ENCODE results near the gene NOL12.

The NOL12 gene

DNA sequence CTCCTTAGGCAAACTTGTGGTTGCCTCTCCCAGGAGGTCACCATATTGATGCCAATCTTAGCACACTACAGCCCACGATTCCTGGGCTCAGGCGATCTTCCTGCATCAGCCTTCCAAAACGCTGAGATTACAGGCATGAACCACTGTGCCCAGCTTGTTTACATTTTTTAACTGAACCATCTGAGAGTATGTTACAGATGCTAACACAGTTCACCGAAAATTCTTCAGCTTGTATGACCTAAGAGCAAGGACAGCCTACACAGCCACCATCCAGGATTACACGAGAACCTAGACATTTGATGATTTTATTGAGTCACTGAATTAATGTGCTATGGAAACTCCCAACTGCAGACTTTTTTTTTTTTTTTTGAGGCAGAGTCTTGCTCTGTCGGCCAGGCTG is 16.6 kb upstream of the NOL12 start:
- H3K27me3 ChIP-seq: no peaks in the 10 kb centered on the region
- H3K4me1 ChIP-seq: peaks cover 0 to 27% (median 16%) of the 10 kb centered on the region in 4 donors
- H3K4me3 ChIP-seq: no peak overlapping the region
- TF ChIP-seq, protein P1, sequence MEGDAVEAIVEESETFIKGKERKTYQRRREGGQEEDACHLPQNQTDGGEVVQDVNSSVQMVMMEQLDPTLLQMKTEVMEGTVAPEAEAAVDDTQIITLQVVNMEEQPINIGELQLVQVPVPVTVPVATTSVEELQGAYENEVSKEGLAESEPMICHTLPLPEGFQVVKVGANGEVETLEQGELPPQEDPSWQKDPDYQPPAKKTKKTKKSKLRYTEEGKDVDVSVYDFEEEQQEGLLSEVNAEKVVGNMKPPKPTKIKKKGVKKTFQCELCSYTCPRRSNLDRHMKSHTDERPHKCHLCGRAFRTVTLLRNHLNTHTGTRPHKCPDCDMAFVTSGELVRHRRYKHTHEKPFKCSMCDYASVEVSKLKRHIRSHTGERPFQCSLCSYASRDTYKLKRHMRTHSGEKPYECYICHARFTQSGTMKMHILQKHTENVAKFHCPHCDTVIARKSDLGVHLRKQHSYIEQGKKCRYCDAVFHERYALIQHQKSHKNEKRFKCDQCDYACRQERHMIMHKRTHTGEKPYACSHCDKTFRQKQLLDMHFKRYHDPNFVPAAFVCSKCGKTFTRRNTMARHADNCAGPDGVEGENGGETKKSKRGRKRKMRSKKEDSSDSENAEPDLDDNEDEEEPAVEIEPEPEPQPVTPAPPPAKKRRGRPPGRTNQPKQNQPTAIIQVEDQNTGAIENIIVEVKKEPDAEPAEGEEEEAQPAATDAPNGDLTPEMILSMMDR (IDR thresholded peaks at IDR 0.05): no peak
- no peaks in the 10 kb centered on the region for H3K9me3 ChIP-seq
- DNase-seq: no peak
- intact Hi-C loops (cut with DNase I; ENCODE audit: low total_unique reads): no loop called here
- H3K36me3 ChIP-seq: peaks cover 0 to 15% (median 14%) of the 10 kb centered on the region in 3 donors
- no peak overlapping the region for H3K27ac ChIP-seq

DNA sequence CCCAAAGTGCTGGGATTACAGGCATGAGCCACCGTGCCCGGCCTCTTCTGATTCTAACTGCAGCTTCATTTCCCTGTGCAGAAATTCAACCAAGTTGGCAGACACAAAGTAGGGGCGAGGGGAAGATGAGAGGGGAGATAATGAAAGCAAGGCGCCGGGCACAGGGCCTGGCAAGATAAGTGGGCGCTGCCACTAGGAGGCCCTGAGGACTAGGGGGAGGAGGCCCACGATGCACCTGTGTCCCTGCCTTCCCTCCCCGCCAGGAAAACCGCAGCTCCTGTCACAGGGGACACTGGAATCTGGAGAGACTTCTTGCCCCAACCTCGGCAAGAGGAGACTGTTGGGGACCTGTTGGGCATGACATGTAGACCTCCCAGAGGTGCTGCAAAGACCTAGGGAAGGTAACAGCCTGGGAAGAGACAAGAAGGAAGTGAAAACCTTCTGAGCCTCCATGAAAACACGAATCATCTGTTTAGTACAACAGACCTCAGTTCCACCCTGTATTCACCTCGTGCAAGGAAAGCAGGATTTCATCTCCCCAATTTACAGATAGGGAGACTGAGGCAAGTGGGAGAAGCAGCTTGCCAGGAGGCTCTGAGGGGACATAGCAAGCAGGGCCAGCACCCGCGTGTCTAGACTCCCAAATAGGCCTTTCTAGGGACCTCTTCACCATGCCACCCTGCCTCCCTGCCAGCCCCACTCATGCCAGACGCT is 13.8 kb upstream of the NOL12 start:
- Histone ChIP-seq H3K4me1 (peaks cover 0 to 48% (median 20%) of the 10 kb centered on the region in 4 donors), H3K4me3 (no peak overlapping the region), H3K36me3 (no peaks in the 10 kb centered on the region), H3K9me3 (no peaks in the 10 kb centered on the region), H3K27me3 (no peaks in the 10 kb centered on the region), H3K27ac (peak overlapping the region; percentile 81 to 94)
- intact Hi-C loops (cut with DNase I; ENCODE audit: low total_unique reads): no loop called here
- TF ChIP-seq, protein P1 (IDR thresholded peaks at IDR 0.05): no peak
- no peak for DNase-seq

DNA sequence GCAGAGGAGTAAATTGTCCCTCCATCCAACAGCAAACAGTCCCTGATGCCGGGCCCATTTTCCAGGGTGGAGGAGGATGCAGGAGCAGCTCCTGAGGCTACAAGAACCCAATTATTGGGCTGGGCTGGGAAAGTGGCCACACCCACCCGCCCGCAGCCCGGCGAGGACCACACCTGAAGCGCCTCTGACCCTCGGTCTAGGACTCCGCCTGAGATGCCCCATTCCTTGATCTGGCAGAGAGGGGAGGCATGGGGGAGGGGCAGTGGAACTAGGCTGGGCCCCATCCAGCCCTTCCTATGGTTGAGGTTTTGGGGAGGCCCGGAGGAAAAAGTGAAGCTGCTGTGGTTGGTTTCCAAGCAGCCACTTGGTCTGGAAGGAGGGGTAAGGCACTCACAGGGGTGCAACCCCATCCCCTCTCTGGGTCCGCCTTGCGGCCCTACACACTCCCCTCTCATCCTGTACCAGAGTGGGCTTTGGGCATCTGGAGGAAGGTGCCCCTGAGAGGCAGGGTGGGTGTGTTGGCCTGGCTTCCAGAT is 13.2 kb upstream of the NOL12 start:
- TF ChIP-seq, protein P1 (IDR thresholded peaks at IDR 0.05): no peak
- H3K27ac ChIP-seq: peak overlapping the region; percentile 81 to 94

DNA sequence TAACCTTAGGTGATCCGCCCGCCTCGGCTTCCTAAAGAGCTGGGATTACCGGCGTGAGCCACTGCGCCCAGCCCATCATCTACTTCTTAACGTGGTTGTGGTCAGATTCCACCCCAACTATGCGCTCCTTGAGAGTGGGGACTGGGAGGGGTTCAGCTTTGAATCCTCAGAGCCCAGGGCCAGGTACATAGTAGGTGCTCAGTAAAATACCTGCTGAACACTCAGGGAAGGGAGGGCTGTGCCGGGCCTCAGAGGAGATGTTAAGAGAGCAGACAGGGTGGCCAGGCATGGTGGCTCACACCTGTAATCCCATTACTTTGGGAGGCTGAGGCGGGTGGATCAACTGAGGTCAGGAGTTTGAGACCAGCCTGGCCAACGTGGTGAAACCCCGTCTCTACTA is 11.9 kb upstream of the NOL12 start:
- intact Hi-C loops (cut with DNase I; ENCODE audit: low total_unique reads): no loop called here
- Histone ChIP-seq H3K4me1 (peaks cover 0 to 60% (median 28%) of the 10 kb centered on the region in 4 donors), H3K36me3 (peaks cover 0 to 11% (median 10%) of the 10 kb centered on the region in 3 donors), H3K27ac (peak overlapping the region; percentile 81 to 94), H3K27me3 (no peaks in the 10 kb centered on the region), H3K4me3 (peak overlapping the region in 1 of 2 donors; percentile 84), H3K9me3 (no peaks in the 10 kb centered on the region)
- TF ChIP-seq, protein P1 (IDR thresholded peaks at IDR 0.05): no peak
- no peak for DNase-seq

More for the DNA sequence above, 13.2 kb upstream of the NOL12 start:
- H3K36me3 ChIP-seq: peaks cover 0 to 3% (median 3%) of the 10 kb centered on the region in 3 donors
- no peak overlapping the region for H3K4me3 ChIP-seq
- H3K4me1 ChIP-seq: peaks cover 0 to 54% (median 23%) of the 10 kb centered on the region in 4 donors
- H3K27me3 ChIP-seq: no peaks in the 10 kb centered on the region
- intact Hi-C loops (cut with DNase I; ENCODE audit: low total_unique reads): no loop called here
- no peaks in the 10 kb centered on the region for H3K9me3 ChIP-seq
- no peak for DNase-seq

GRCh38 chr22:37674951-37675929 is 10.9 kb upstream of the NOL12 start, which contains the start of gene LGALS1:
Gene LGALS1 (plus strand): TSS chr22:37675636. CDS start chr22:37675703, 67 bp downstream.
- peak; percentile 97 to 99 for DNase-seq
- Histone ChIP-seq H3K27me3 (no peaks in the 10 kb centered on the region), H3K4me3 (peak within 1 kb of the TSS; percentile 72 to 84), H3K9me3 (no peaks in the 10 kb centered on the region), H3K36me3 (peaks cover 0 to 21% (median 17%) of the 10 kb centered on the region in 3 donors), H3K27ac (peak within 1 kb of the TSS; percentile 81 to 94), H3K4me1 (peaks cover 0 to 60% (median 28%) of the 10 kb centered on the region in 4 donors)
- TF ChIP-seq, protein P1 (IDR thresholded peaks at IDR 0.05): no peak
- intact Hi-C loops (cut with DNase I; ENCODE audit: low total_unique reads): no loop called here

Measured in tibial artery (tissue), 4 donors.